Loucy (cell line): Measurements from ENCODE around the gene NKAIN2.

Source experiments
- EZH2phosphoT487 ChIP-seq: fragments of 200-600 bp; IDR thresholded peaks from 2 replicates; pipeline ENCODE4 v1.6.1; 2018; ENCODE audit warnings: antibody characterized with exemption, mild to moderate bottlenecking, moderate library complexity, borderline replicate concordance
- TF ChIP-seq, protein P1 (sequence below): fragments of 200-600 bp; sonication (generic); conservative IDR thresholded peaks from 2 replicates; pipeline ENCODE4 v1.5.1; 2014; ENCODE audit warnings: mild to moderate bottlenecking, antibody characterized with exemption, low read length

DNA sequence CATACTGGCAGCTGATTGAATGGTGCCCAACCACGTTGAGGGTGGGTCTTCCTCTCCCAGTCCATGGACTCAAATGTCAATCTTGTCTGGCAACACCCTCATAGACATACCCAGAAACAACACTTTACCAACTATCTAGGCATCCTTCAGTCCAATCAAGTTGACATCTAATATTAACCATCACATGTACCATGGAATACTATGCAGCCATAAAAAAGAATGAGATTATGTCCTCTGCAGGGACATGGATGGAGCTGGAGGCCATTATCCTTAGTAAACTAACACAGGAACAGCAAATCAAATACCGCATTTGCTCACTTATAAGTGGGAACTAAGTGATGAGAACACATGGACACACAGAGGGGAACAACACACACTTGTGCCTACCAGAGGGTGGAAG is 951.7 kb downstream of the NKAIN2 start:
- TF ChIP-seq, protein P1, sequence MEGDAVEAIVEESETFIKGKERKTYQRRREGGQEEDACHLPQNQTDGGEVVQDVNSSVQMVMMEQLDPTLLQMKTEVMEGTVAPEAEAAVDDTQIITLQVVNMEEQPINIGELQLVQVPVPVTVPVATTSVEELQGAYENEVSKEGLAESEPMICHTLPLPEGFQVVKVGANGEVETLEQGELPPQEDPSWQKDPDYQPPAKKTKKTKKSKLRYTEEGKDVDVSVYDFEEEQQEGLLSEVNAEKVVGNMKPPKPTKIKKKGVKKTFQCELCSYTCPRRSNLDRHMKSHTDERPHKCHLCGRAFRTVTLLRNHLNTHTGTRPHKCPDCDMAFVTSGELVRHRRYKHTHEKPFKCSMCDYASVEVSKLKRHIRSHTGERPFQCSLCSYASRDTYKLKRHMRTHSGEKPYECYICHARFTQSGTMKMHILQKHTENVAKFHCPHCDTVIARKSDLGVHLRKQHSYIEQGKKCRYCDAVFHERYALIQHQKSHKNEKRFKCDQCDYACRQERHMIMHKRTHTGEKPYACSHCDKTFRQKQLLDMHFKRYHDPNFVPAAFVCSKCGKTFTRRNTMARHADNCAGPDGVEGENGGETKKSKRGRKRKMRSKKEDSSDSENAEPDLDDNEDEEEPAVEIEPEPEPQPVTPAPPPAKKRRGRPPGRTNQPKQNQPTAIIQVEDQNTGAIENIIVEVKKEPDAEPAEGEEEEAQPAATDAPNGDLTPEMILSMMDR = no peak
- no peak for TF ChIP-seq EZH2phosphoT487
